Measurements from ENCODE around the gene FAM174C. TPM values are rescaled to one million over a fixed set of nuclear protein-coding genes. Genes with fewer than 3 reads are reported as not detected.

FAM174C gene
- polyA plus RNA-seq, 6 donors from 2014 or later = 48.9 to 80.0 (median 64.7) TPM

DNA sequence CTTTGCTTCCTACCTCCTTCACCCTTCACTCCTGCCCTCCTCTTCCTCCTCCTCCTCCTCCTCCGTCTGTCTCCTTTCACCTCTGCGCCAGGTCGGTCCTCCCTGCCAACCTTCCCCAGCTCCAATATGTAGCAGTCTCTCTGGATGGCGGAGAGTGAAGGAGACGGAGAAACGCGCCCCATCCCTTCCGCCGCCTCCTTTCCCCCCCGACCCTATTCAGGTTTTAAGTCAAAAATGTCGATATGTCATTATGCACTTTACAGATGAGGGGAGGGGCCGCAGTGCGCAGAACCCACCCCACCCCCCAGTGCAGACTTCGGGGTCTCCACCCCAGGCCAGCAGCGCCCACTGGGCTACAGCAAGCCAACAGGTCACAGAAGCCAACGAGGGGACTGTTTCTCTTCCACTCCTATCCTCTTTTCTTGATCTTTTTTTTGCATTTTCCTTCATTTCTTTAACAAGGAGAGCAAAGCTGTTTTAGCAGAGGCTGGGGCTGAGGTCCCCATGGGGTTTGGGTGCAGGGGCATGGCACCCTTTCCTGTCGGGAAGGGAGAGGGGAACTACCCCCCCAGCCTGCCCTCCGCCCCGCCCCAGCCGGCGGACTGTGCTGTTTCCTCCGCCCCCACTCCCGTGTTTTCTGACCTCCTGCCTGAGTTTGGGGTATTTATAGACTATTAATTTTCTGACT is 17.7 kb upstream of the FAM174C start:
- Mint-ChIP-seq H3K4me3 (peak overlapping the region; percentile 9 to 98 (median 86)), H3K36me3 (peaks cover 0 to 5% of the 10 kb centered on the region in 2 donors), H3K27me3 (no peaks in the 10 kb centered on the region), H3K9me3 (no peaks in the 10 kb centered on the region), H3K4me1 (peaks cover 38 to 67% (median 52%) of the 10 kb centered on the region in 3 donors), H3K27ac (peak overlapping the region; percentile 39 to 100 (median 90))
- no peak for ATAC-seq (ENCODE audit: low read depth in 2 of 2)
- no peak for DNase-seq

GRCh38 chr19:1258163-1258492 is 17.2 kb upstream of the FAM174C start:
- no peaks in the 10 kb centered on the region for H3K9me3 Mint-ChIP-seq
- H3K27me3 Mint-ChIP-seq = no peaks in the 10 kb centered on the region
- H3K4me3 Mint-ChIP-seq = peak overlapping the region; percentile 67 to 98 (median 93)
- ATAC-seq (ENCODE audit: low read depth in 2 of 2) = no peak
- peaks cover 0 to 5% of the 10 kb centered on the region in 2 donors for H3K36me3 Mint-ChIP-seq
- peak overlapping the region; percentile 49 to 100 (median 89) for H3K27ac Mint-ChIP-seq
- DNase-seq = no peak
- H3K4me1 Mint-ChIP-seq = peaks cover 43 to 71% (median 57%) of the 10 kb centered on the region in 3 donors

DNA sequence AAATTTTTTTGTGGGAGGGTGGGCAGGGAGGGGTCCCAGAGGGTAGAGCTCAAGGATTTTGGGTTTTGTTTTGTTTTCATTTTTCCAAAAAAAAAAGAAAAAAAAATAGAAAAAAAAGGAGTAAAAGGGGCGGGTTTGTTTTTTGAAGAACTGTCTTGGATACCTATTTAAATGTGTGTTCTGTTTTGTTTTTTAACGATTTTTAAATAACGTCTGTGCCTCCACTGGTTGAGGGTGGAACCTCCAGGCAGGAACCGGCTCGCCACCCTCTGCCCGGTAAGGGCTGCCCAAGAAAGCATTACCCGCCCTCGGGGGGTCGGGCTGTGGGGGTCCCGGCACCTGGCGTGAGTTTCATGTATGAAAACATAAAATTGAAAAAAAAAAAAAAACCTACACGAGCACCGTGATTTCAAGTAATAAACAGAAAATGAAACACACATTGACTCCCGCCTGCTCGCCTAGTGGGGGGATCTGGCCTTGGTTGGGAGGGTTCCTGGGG is 16.6 kb upstream of the FAM174C start:
- Mint-ChIP-seq H3K27me3 (no peaks in the 10 kb centered on the region), H3K4me3 (peak overlapping the region; percentile 89 to 98 (median 93)), H3K27ac (peak overlapping the region; percentile 99 to 100 (median 99)), H3K9me3 (no peaks in the 10 kb centered on the region), H3K36me3 (peaks cover 0 to 5% of the 10 kb centered on the region in 2 donors), H3K4me1 (peaks cover 43 to 72% (median 59%) of the 10 kb centered on the region in 3 donors)
- ATAC-seq (ENCODE audit: low read depth in 2 of 2) = peak in 1 of 2 donors; percentile 0
- DNase-seq = no peak

- H3K9me3 Mint-ChIP-seq = no peaks in the 10 kb centered on the region
- peak overlapping the region; percentile 89 to 98 (median 93) for H3K4me3 Mint-ChIP-seq
- H3K27me3 Mint-ChIP-seq = no peaks in the 10 kb centered on the region
- DNase-seq (peak; percentile 83), ATAC-seq (ENCODE audit: low read depth in 2 of 2) (peak; percentile 15 to 17)
- H3K27ac Mint-ChIP-seq = peak overlapping the region; percentile 99 to 100 (median 99)
- H3K4me1 Mint-ChIP-seq = peaks cover 45 to 76% (median 64%) of the 10 kb centered on the region in 3 donors
- H3K36me3 Mint-ChIP-seq = peaks cover 0 to 5% of the 10 kb centered on the region in 2 donors
Measured at GRCh38 chr19:1259206-1259875, 16.0 kb upstream of the FAM174C start.

- no peaks in the 10 kb centered on the region for H3K9me3 Mint-ChIP-seq
- H3K27ac Mint-ChIP-seq = peak overlapping the region; percentile 99 to 100 (median 99)
- H3K4me3 Mint-ChIP-seq = peak overlapping the region; percentile 89 to 98 (median 94)
- DNase-seq = peak; percentile 82
- peak; percentile 14 to 25 for ATAC-seq (ENCODE audit: low read depth in 2 of 2)
- H3K27me3 Mint-ChIP-seq = no peaks in the 10 kb centered on the region
- H3K36me3 Mint-ChIP-seq = peaks cover 0 to 5% of the 10 kb centered on the region in 2 donors
- peaks cover 53 to 76% (median 65%) of the 10 kb centered on the region in 3 donors for H3K4me1 Mint-ChIP-seq
Measured at GRCh38 chr19:1259876-1260748, 15.2 kb upstream of the FAM174C start.

- peak overlapping the region; percentile 99 to 100 (median 100) for H3K27ac Mint-ChIP-seq
- H3K4me3 Mint-ChIP-seq = peak overlapping the region; percentile 89 to 98 (median 96)
- ATAC-seq (ENCODE audit: low read depth in 2 of 2) (peak; percentile 56 to 72), DNase-seq (peak; percentile 98)
- H3K27me3 Mint-ChIP-seq = no peaks in the 10 kb centered on the region
- H3K36me3 Mint-ChIP-seq = peaks cover 0 to 5% of the 10 kb centered on the region in 2 donors
- H3K9me3 Mint-ChIP-seq = no peaks in the 10 kb centered on the region
- peaks cover 59 to 78% (median 70%) of the 10 kb centered on the region in 3 donors for H3K4me1 Mint-ChIP-seq
Measured at GRCh38 chr19:1260749-1261537, 14.4 kb upstream of the FAM174C start.

GRCh38 chr19:1261538-1261797 is 13.9 kb upstream of the FAM174C start:
- Mint-ChIP-seq H3K9me3 (no peaks in the 10 kb centered on the region), H3K27ac (peak overlapping the region; percentile 99 to 100 (median 100)), H3K4me1 (peaks cover 63 to 80% (median 73%) of the 10 kb centered on the region in 3 donors), H3K36me3 (peaks cover 0 to 5% of the 10 kb centered on the region in 2 donors), H3K27me3 (no peaks in the 10 kb centered on the region), H3K4me3 (peak overlapping the region; percentile 89 to 98 (median 96))
- ATAC-seq (ENCODE audit: low read depth in 2 of 2) = peak in 1 of 2 donors; percentile 0
- DNase-seq = no peak

DNA sequence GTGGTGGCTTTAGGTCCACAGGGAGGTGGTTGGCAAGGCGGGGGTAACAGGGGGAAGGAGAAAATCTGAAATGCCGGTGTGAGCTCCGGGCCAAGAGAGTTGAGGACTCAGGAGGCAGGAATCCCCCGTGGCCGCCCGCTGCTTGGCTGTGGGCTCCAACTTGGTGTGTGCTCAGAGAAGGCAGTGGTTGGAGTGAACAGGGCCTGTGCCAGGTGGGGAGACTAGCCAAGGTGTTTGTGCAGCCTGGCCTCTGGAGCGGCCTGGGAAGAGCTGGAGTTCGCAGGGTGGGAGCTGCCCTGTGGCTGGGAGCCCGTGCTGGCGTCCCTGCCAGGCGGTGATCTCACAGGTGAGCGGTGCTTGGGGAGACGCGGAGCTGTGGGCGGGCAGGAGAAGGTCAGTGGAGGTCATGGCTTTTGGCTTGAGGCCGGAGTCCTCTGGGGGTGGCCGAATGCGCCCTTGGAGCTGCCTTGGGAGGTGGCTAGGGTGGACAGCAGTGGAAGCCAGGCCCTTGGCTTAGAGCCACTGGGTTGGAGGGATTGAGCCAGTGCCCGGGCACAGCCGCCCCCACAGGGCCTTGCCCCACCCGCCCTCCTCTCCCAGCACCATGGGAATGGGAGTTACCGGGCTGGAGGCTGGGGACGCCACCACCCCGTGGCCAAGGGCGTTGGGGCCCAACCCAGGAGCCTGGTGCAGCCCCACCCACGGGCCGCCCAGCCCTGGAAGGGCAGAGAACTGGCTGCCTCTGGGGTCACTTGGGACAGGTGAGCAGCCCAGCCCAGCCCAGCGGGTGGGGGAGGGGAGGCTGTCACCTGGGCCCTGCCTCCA is 13.3 kb upstream of the FAM174C start:
- peak; percentile 3 to 6 for ATAC-seq (ENCODE audit: low read depth in 2 of 2)
- Mint-ChIP-seq H3K27ac (peak overlapping the region; percentile 99 to 100 (median 100)), H3K36me3 (peaks cover 0 to 5% of the 10 kb centered on the region in 2 donors), H3K4me1 (peaks cover 64 to 81% (median 73%) of the 10 kb centered on the region in 3 donors), H3K9me3 (no peaks in the 10 kb centered on the region), H3K4me3 (peak overlapping the region; percentile 89 to 98 (median 96)), H3K27me3 (no peaks in the 10 kb centered on the region)
- peak; percentile 74 for DNase-seq

- ATAC-seq (ENCODE audit: low read depth in 2 of 2) (no peak), DNase-seq (no peak)
- Mint-ChIP-seq H3K36me3 (peaks cover 0 to 1% of the 10 kb centered on the region in 2 donors), H3K4me1 (peaks cover 63 to 84% (median 75%) of the 10 kb centered on the region in 3 donors), H3K9me3 (no peaks in the 10 kb centered on the region), H3K27ac (peak overlapping the region; percentile 97 to 100 (median 99)), H3K27me3 (no peaks in the 10 kb centered on the region), H3K4me3 (peak overlapping the region; percentile 63 to 95 (median 86))
Measured at GRCh38 chr19:1262623-1263123, 12.7 kb upstream of the FAM174C start.

DNA sequence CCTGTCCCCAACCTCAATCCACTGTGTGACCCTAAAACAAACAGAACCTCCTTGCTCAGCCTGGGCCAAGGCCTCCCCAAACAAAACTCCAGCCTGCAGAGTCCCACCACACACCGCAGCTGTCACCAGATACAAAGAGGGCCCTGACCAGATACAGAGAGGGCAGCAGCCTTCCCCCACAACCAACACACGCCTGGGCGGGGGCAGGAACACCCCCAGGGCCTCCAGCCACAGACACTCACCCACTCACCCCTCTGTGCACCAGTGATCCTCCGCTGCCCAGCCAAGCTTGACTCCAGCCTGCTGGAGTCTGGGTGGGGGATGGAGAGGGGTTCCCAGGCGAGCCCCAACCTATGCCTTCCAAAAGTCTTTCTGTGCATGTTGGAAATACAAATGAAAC is 12.1 kb upstream of the FAM174C start:
- peak overlapping the region; percentile 97 to 100 (median 99) for H3K27ac Mint-ChIP-seq
- peak; percentile 71 for DNase-seq
- peak overlapping the region; percentile 74 to 95 (median 86) for H3K4me3 Mint-ChIP-seq
- no peak for ATAC-seq (ENCODE audit: low read depth in 2 of 2)
- no peaks in the 10 kb centered on the region for H3K27me3 Mint-ChIP-seq
- peaks cover 61 to 84% (median 77%) of the 10 kb centered on the region in 3 donors for H3K4me1 Mint-ChIP-seq
- no peaks in the 10 kb centered on the region for H3K9me3 Mint-ChIP-seq
- H3K36me3 Mint-ChIP-seq = no peaks in the 10 kb centered on the region

DNA sequence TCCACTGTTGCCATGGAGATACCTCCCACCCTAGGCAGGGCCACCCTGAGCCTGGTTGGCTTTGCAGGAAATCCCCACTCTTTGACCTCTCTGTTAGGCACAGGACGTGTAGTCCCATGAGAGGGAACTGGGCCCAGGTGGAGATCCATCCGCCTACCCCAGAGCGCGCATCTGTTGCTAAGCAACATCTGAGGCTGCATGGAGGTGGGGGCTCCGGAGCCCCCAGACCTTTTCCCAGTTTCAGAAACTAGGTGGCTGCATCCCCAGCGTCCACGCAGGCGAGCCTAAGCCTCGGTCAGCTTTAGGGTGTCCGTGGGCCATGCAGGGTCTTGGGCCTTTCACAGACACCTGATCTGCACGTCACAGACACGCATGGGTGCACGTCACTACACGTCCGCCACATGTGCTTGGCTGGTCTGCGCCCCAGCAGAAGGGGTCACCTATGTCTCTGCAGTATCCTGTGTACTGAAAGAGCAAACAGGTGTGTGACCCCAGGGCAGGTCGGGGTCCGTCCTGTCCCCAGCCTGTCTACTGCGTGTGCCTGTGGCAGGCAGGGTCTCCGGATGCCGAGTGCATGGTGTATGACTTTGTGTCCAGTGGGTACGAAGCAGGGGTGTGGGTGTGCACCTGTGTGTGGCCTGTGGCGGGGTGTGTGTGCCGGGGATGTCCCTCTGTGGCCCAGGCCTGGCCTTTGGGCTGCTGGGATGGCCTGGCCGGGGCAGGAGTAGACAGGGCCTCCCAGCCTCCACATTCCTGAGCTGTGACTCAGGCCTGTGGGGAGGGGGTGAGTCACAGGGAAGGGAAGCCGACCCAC is 10.3 kb upstream of the FAM174C start:
- Mint-ChIP-seq H3K36me3 (no peaks in the 10 kb centered on the region), H3K27ac (peak overlapping the region; percentile 98 to 100 (median 99)), H3K4me3 (peak overlapping the region; percentile 74 to 95 (median 87)), H3K4me1 (peaks cover 61 to 80% (median 70%) of the 10 kb centered on the region in 3 donors), H3K9me3 (no peaks in the 10 kb centered on the region), H3K27me3 (no peaks in the 10 kb centered on the region)
- ATAC-seq (ENCODE audit: low read depth in 2 of 2) = peak; percentile 5 to 26
- peak; percentile 82 for DNase-seq
